Measurements from ENCODE around the gene DCDC1. TPM values are rescaled to one million over a fixed set of nuclear protein-coding genes. Genes with fewer than 3 reads are reported as not detected.

DCDC1 gene
- 0.37 to 0.78 TPM (median 0.51 TPM) in 5 replicates for total RNA-seq (2022; extraction: Qiagen RNA extraction; ENCODE audit: low read depth)

GRCh38 chr11:31369348-31370329 lies at the start of gene DCDC1, which contains the start of gene DNAJC24:
DCDC1 (minus strand) TSS chr11:31369739; CDS start chr11:31328280, 41,459 bp downstream.
DNAJC24 (plus strand) TSS chr11:31369860; CDS start chr11:31370749, 889 bp downstream.

Other genes with a start within 250 kb of the DCDC1 start
- 7.4 to 11.6 TPM (median 10.9 TPM) in 5 replicates for gene DNAJC24, start 121 bp upstream of the DCDC1 start, total RNA-seq (2022; extraction: Qiagen RNA extraction; ENCODE audit: low read depth)
- gene IMMP1L, start 139.9 kb upstream of the DCDC1 start, total RNA-seq (2022; extraction: Qiagen RNA extraction; ENCODE audit: low read depth): 31.8 to 71.6 TPM (median 40.1 TPM) in 5 replicates
- 6.5 to 9.2 TPM (median 8.5 TPM) in 5 replicates for gene ELP4, start 140.0 kb upstream of the DCDC1 start, total RNA-seq (2022; extraction: Qiagen RNA extraction; ENCODE audit: low read depth)